Medulla oblongata (tissue), 1 donor: Measurements from ENCODE around the gene BSPRY.
"Not testable (repeated sequence)": the region's sequence is repeated elsewhere in the genome, so short reads cannot be mapped to it uniquely, and the experiment has no call there.

Source experiments
- DNase-seq: peaks from one replicate; pipeline ENCODE4 v3.0.0-alpha.2; 2015; ENCODE audit errors: extremely low spot score

Gene BSPRY

DNA sequence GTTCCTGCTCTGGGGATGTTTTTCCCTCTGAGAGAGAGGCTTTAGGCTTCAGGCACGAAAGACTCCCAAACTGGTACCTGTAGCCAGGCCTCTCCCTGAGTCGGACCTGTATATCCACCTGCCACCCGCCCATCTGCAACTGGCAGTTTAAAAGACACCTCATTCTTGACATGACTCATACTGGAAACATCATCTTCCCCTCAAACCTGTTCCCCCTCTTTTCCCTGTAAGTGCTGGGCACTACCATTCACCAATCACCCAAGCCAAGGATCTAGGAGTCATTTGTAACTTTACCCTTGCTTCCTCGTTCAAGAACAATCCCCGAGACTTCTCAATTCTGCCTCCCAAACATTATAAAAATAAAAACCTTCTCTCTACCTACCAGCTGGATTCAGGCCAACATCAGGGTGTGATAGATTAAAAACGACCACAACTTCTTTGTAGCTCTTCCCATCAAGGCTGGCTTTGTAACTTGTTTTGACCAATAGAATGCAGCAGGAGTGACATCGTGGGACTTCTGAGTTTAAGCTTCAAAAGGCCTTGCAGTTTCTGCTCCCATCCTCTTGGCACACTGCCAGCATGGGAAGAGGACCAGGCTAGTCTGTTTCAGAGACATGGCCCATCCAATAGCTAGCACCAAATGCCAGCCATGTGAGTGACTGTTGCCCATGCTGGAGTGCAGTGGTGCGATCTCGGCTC lies 7.5 kb upstream of the BSPRY start:
- DNase-seq: no peak

DNA sequence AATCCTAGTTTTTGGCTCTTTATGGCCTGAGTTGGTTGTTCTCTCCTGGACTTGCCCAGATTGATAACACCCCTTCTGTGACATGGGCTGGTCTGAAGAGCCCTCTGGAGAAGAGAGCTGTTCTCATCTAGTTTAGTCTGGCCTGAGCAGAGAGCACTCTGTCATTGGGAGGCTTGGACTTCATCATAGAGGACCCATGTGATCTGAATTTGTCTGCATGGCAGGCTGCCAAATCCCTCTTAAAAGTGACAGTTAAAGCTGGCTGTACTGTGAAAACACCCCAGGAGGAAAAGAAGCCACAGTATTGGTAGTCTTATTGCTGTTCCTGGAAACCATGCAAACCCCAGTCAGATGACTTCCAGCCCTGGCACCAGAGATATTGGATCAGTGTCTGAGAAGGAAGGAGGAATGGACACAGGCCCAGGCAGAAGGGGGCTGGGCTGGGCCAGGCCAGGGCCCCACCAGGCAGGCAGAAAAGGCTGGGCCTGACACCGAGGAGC lies 5.6 kb upstream of the BSPRY start:
- DNase-seq: peak; percentile 97

- peak; percentile 70 for DNase-seq
Measured at GRCh38 chr9:113345190-113345589, 4.2 kb upstream of the BSPRY start.

DNA sequence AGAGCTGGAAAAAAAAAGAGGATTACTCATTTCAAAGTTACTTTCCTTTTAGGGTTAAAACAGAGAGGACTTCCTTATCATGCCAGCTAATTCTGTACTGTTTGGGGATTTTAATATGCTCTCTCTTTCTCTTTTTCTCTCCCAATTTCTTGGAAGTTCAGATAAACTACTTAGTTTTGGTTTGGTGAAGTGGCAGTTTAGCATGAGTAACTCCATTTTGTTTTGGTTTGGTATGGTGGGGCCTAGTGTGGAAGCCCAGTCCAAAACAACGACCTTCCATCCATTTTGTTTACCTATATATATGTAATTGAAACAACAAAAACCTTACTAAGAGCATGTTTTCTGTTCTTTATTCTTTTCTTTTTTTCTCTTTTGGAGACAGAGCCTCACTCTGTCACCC lies 3.7 kb upstream of the BSPRY start:
- DNase-seq: no peak

- no peak for DNase-seq
Measured at GRCh38 chr9:113348437-113348836, 904 bp upstream of the BSPRY start.

GRCh38 chr9:113349066-113349444 lies 286 bp upstream of the BSPRY start:
- DNase-seq: no peak

- no peak for DNase-seq
Measured at GRCh38 chr9:113350107-113350661, 843 bp downstream of the BSPRY start.

DNA sequence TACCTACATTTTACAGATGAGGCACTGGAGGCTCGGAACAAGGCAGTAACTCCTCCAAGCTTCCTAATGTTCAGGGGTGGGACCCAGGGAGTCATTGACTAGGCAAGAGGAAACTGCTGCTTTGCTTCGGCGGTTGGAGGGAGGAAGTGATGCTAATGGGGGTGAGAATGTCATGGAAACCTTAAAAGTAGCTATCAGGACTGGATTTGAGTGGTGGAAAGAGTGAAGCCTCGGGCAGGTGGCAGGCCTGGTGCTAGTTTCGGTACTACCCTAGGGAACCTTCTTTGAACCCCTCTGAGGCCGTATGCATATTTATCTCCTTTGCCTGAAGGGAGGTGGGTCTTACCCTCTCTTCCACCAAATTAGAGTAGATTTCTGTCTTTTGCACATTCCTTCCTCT lies 1.6 kb downstream of the BSPRY start:
- no peak for DNase-seq

- no peak for DNase-seq
Measured at GRCh38 chr9:113352006-113352405, 2.7 kb downstream of the BSPRY start.

DNA sequence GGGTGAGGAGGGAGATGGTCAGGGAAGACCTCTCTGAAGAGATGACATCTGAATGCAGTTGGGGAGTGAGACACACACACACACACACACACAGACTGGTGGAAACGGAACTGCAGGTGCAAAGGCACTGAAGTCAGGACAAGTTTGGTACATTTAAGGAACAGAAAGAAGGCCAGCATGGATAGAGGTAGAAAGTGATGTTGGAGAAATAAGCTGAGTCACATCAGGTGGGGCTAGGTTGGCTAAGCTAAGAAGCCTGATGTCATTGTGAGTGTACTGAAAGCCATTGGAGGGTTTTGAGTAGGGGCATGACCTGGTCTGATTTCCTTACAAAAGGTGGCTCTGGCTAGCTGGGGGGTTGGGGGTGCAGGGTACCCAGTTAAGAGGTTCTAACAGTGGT lies 3.1 kb downstream of the BSPRY start:
- DNase-seq: no peak

DNA sequence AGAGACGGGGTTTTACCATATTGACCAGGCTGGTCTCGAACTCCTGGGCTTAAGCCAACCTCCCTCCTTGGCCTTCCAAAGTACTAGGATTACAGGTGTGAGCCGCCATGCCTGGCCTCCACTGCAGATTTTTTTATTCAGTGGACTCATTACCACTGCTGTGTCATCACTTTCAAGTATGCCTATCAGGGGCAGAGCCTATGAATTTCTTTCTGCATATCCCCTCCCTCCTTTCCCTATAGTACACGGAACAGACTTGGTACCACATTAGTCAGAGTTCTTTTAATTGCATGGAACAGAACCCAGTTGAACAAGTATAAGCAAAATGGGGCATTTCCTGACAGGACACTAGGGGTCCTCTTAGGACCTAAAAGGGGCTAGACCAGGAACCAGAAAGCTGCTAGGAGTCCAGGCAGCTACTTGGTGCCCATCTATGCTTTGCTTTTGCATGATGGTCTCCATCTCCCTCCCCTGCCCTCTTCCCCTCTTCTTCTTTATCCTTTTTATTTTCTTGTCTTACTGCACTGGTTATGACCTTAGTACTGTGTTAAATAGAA lies 5.8 kb downstream of the BSPRY start:
- DNase-seq: no peak

- no peak for DNase-seq
Measured at GRCh38 chr9:113356686-113357292, 7.4 kb downstream of the BSPRY start.

DNA sequence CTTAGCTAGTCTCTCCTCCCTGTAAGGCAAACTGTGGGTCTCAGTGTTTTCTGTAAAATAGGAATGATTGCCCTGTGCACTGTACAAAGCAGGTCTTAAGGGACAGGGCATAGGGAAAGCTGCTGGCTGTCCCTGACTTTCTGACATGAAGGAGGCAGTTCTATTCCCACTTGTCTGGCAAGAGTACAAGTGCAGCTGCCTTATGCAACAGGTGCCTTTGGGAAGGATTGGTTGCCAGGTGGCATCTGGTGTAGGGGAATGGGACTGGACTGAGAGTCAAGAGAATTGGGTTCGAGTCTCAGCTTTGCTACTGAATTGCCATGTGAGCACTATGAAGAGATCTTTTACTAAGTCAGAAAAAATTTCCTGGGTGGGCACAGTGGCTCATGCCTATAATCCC lies 10.0 kb downstream of the BSPRY start:
- no peak for DNase-seq

- no peak for DNase-seq
Measured at GRCh38 chr9:113360242-113360842, 11.0 kb downstream of the BSPRY start.

DNA sequence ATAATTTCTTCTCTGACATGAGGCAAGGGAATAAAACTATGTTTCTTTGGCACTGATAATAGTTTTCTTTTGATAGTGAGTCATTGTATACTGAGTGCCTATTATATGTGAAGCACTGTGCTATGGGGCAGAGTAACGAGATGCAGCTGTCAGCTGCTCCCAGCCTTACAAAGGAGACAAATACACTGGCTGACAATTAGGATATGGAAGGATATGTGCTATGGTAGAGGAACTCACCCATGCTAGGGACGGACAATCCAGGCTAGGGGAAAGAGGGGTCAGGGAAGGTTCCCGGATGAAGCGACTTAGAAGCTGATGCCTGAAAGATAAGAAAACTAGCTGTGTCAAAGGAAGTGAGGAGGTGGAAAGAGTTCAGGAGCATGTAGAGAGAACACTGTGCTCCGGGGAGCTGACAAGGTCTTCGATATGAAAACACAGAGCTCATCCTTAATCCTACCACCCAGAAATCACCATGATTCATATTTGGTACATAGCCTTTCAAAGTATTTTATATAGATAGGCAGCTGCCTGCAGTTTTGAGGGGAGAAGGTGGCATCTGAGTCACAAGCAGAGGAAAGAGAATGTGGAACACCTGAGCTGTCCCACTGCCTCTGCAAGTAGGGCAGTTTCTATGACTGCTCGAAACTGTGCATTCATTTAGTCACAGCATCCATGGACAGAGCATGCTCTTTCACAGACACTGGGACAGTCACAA lies 12.1 kb downstream of the BSPRY start:
- DNase-seq: peak; percentile 28

DNA sequence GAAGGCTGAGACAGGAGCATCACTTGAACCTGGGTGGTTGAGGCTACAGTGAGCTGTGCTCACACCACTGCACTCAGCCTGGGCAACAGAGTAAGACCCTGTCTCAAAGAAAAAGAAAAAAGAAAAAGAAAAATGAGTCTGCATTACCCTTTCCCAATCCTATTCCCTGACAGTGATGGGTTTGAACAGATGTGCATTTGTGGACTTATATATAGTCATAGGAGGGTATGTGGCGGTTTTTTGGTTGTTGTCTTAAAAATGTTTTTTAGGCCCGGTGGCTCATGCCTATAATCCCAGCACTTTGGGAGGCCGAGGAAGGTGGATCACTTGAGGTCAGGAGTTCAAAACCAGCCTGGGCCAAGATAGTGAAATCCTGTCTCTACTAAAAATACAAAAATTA lies 14.0 kb downstream of the BSPRY start:
- DNase-seq: no peak

DNA sequence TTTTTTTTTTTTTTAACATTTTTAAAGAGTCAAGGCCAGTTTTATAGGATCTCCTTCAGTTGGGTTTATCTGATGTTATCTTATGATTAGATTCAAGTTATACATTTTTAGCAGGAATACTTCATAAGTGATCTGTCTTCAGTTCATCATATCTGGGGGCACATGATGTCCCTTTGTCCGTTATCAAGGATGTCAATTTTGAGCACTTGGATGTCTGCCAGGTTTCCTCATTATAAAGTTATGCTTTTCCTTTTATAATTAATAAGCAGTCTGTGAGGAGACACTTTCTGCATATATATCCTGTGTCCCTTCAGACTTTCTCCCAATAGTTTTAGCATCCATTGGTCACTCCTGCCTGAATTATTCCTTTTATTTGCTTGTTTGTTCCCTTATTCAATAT lies 15.6 kb downstream of the BSPRY start:
- no peak for DNase-seq

- not testable (repeated sequence) for DNase-seq
Measured at GRCh38 chr9:113365652-113366051, 16.3 kb downstream of the BSPRY start.

DNA sequence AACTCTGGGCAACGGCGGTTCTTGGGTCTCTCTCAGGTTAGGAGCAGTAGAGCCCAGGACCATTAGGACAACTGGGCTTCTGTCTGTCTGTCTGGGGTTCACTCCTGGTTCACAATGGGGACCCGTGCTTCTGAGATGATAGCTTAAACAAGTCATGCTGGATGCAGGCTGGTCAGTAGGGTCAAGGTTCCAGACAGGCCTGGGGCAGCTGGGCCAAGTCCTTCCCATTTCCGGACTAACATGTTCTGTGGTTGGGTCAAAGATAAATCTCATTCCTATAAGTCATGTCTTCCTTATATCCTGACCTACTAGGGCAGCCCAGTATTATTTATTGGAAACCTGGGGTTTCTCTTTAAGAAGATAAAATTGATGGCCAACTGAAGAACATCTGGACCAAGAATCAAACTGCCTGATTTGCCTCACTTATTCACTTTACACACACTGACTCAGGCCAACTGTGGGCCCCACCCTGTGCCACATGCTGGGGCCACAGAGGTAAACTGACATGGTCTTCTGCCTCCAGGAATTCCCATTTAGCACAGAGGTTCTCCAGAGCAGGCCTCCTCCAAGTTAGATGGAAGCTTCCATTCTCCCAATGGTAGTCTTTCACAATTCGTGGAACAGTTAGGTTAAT lies 19.1 kb downstream of the BSPRY start:
- DNase-seq: no peak

- DNase-seq: no peak
Measured at GRCh38 chr9:113368982-113369854, 19.9 kb downstream of the BSPRY start.

GRCh38 chr9:113369855-113370140 lies 20.5 kb downstream of the BSPRY start:
- DNase-seq: no peak
